GM12892 (cell line): Measurements from ENCODE around the gene GPR101.

Experiments used
- POLR2AphosphoS5 ChIP-seq: IDR thresholded peaks from 2 replicates; pipeline ENCODE4 v1.6.1; 2011; ENCODE audit warnings: low read depth, low read length, control low read depth
- TAF1 ChIP-seq: IDR thresholded peaks from 2 replicates; pipeline ENCODE4 v1.6.1; 2011; ENCODE audit warnings: low read depth, mild to moderate bottlenecking, control low read depth, low read length, borderline replicate concordance

DNA sequence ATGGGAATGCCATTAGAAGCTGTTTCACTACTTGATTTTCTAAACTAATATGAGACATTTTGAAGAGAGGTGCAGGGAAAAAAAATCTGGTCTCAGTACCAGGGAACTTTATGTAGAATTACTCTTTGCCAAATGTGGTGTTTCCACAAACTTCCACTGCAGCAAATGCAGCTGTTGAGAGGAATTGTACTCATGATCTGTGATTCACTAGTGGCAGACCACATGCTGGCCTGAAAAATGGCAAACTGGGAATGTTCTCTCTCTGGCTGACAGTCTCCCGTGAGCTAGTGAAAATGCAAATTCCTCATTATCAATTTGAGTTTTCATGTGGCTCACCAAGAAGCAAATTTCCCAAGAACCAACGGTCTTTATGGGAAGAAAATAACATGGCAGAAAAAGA is 37.8 kb upstream of the GPR101 start:
- TF ChIP-seq TAF1 = no peak
- no peak for TF ChIP-seq POLR2AphosphoS5
